Ishikawa (cell line): ENCODE measurements around the gene NLN.

Source experiments
- CEBPB ChIP-seq: IDR thresholded peaks from 2 replicates; pipeline ENCODE4 v1.6.1; 2012
- CREB1 ChIP-seq: IDR thresholded peaks from 2 replicates; pipeline ENCODE4 v1.6.1; 2012; ENCODE audit warnings: low read depth
- EGR1 ChIP-seq: IDR thresholded peaks from 2 replicates; pipeline ENCODE4 v1.6.1; 2012
- MAX ChIP-seq: IDR thresholded peaks from 2 replicates; pipeline ENCODE4 v1.6.1; 2012
- RAD21 ChIP-seq: IDR thresholded peaks from 2 replicates; pipeline ENCODE4 v1.6.1; 2012; ENCODE audit warnings: low read depth
- TCF12 ChIP-seq: IDR thresholded peaks from 2 replicates; pipeline ENCODE4 v1.6.1; 2012; ENCODE audit warnings: low read depth
- TEAD4 ChIP-seq: IDR thresholded peaks from 2 replicates; pipeline ENCODE4 v1.6.1; 2012
- USF1 ChIP-seq: IDR thresholded peaks from 2 replicates; pipeline ENCODE4 v1.6.1; 2012
- YY1 ChIP-seq: IDR thresholded peaks from 2 replicates; pipeline ENCODE4 v1.6.1; 2012; ENCODE audit warnings: low read depth

- TF ChIP-seq YY1 (no peak), MAX (no peak), TCF12 (no peak), TEAD4 (no peak), EGR1 (no peak), CREB1 (no peak), CEBPB (no peak), USF1 (no peak), RAD21 (no peak)
Measured at GRCh38 chr5:65802080-65802479, 80.1 kb downstream of the NLN start.
